SK-N-SH (cell line): ENCODE results near the gene CDCP2.

ENCODE experiments used
- CHD2 ChIP-seq: fragments of 150-350 bp; IDR thresholded peaks from 2 replicates; pipeline ENCODE4 v1.6.1; 2018; ENCODE audit warnings: low read length; ENCODE audit not compliant: partially characterized antibody
- CTCF ChIP-seq: fragments of 200-600 bp; sonication (generic); IDR thresholded peaks from 2 replicates; pipeline ENCODE4 v1.6.1; 2017; ENCODE audit warnings: antibody characterized with exemption, mild to moderate bottlenecking, moderate library complexity
- EZH2phosphoT487 ChIP-seq: fragments of 200-600 bp; sonication (generic); IDR thresholded peaks from 2 replicates; pipeline ENCODE4 v1.6.1; 2017; ENCODE audit warnings: low read depth, mixed run types, mild to moderate bottlenecking, antibody characterized with exemption, moderate library complexity, borderline replicate concordance
- FOSL2 ChIP-seq: IDR thresholded peaks from 2 replicates; pipeline ENCODE4 v1.4.0; 2012; ENCODE audit warnings: low read depth, mild to moderate bottlenecking, moderate library complexity, borderline replicate concordance
- FOXM1 ChIP-seq: IDR thresholded peaks from 2 replicates; pipeline ENCODE4 v1.4.0; 2012; ENCODE audit warnings: low read depth, mild to moderate bottlenecking
- MAX ChIP-seq: IDR thresholded peaks from 2 replicates; pipeline ENCODE4 v1.4.0; 2012; ENCODE audit warnings: low read depth
- MXI1 ChIP-seq: IDR thresholded peaks from 2 replicates; pipeline ENCODE4 v1.6.1; 2012; ENCODE audit warnings: mild to moderate bottlenecking, low read depth, low read length, improper control_type of control experiment
- POLR2AphosphoS5 ChIP-seq: IDR thresholded peaks from 2 replicates; pipeline ENCODE4 v1.6.1; 2012; ENCODE audit warnings: low read depth, low read length
- RAD21 ChIP-seq: IDR thresholded peaks from 2 replicates; pipeline ENCODE4 v1.6.1; 2012; ENCODE audit warnings: mild to moderate bottlenecking, low read length
- REST ChIP-seq: IDR thresholded peaks from 2 replicates; pipeline ENCODE4 v1.6.1; 2012; ENCODE audit warnings: mild to moderate bottlenecking, low read depth, low read length, moderate library complexity
- RFX5 ChIP-seq: IDR thresholded peaks from 2 replicates; pipeline ENCODE4 v1.6.1; 2012; ENCODE audit warnings: mild to moderate bottlenecking, improper control_type of control experiment, low read length
- TAF1 ChIP-seq: IDR thresholded peaks from 2 replicates; pipeline ENCODE4 v1.6.1; 2012; ENCODE audit warnings: low read depth, mild to moderate bottlenecking, low read length, moderate library complexity, borderline replicate concordance
- USF2 ChIP-seq: fragments of 150-350 bp; IDR thresholded peaks from 2 replicates; pipeline ENCODE4 v1.6.1; 2017; ENCODE audit warnings: antibody characterized with exemption, low read length, low read depth, borderline replicate concordance
- YY1 ChIP-seq: IDR thresholded peaks from 2 replicates; pipeline ENCODE4 v1.4.0; 2012; ENCODE audit warnings: low read depth, mild to moderate bottlenecking

DNA sequence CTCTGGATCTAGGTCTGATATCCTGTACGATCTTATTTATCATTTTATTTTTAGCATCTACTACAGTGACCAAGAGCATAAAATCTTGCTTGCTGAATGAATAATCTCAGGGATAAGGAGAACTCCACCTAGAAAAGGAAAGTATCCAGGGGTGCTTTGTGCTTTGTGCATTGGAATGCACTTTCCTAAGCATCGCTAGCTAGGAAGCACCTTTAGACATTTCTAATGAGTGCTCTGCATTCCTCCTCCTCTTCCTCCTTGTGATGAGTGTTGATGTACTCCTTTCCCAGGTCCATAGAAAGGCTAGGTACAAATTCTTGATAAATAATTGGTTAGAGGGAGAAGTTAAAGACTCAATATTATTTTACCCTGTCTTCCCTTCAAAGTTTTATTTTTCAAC lies 68.0 kb downstream of the CDCP2 start:
- no peak for TF ChIP-seq REST
- no peak for TF ChIP-seq FOXM1
- no peak for TF ChIP-seq POLR2AphosphoS5
- no peak for TF ChIP-seq RAD21
- no peak for TF ChIP-seq CTCF
- TF ChIP-seq MXI1: no peak
- TF ChIP-seq EZH2phosphoT487: no peak
- TF ChIP-seq CHD2: no peak
- TF ChIP-seq RFX5: no peak
- TF ChIP-seq YY1: no peak
- TF ChIP-seq USF2: no peak
- no peak for TF ChIP-seq TAF1
- TF ChIP-seq FOSL2: no peak
- TF ChIP-seq MAX: no peak
